Activated B cell treated with CpG ODN at 0.5 μM for 24 hours (primary cell): ENCODE measurements around the gene CDC14B. TPM values are rescaled to one million over a fixed set of nuclear protein-coding genes. Genes with fewer than 3 reads are reported as not detected.

Experiments
- ATAC-seq: fragments of 200-7000 bp; cut with Tn5 transposase; one replicate; pipeline ENCODE4 v1.10.0; 2021; ENCODE audit warnings: low read depth, mild to moderate bottlenecking, moderate library complexity
- CTCF ChIA-PET: fragments of 350-600 bp; sonication (Branson Sonifier 250); formaldehyde crosslinking; loops from one replicate; lab custom pipeline; 2021; ENCODE audit warnings: antibody characterized with exemption; lab: Charles Lee
- POLR2A ChIA-PET: fragments of 350-600 bp; sonication (Branson Sonifier 250); formaldehyde crosslinking; loops from one replicate; lab custom pipeline; 2021; ENCODE audit warnings: antibody characterized with exemption; lab: Charles Lee
- DNase-seq: peaks from one replicate; pipeline ENCODE4 v3.0.0; 2022
- H3K27ac Mint-ChIP-seq: one replicate; pipeline ENCODE4 v1.8.0; 2020; ENCODE audit warnings: mixed read lengths
- H3K27me3 Mint-ChIP-seq: one replicate; pipeline ENCODE4 v1.8.0; 2021; ENCODE audit warnings: mixed read lengths
- H3K36me3 Mint-ChIP-seq: one replicate; pipeline ENCODE4 v1.8.0; 2021; ENCODE audit warnings: low read depth, mixed read lengths
- H3K4me1 Mint-ChIP-seq: one replicate; pipeline ENCODE4 v1.8.0; 2021; ENCODE audit warnings: mixed read lengths
- H3K4me3 Mint-ChIP-seq: one replicate; pipeline ENCODE4 v1.8.0; 2020; ENCODE audit warnings: mild to moderate bottlenecking, mixed read lengths
- H3K9me3 Mint-ChIP-seq: one replicate; pipeline ENCODE4 v1.8.0; 2020; ENCODE audit warnings: mixed read lengths
- CTCF ChIP-seq: fragments of 200-600 bp; IDR thresholded peaks from one replicate; pipeline ENCODE4 v1.8.0; 2022; ENCODE audit warnings: antibody characterized with exemption, mild to moderate bottlenecking
- intact Hi-C: fragments of 100-400 bp; cut with micrococcal nuclease; formaldehyde crosslinking; loops from one replicate; pipeline ENCODE4 v1.15.1; 2024
- total RNA-seq: library from RNA; stranded (reverse); gene quantifications from 2 replicates; pipeline ENCODE4 v1.2.3, GENCODE V29; 2022

CDC14B gene
- total RNA-seq, 1 donor from 2014 or later: 2.5 TPM

- no peak for DNase-seq
- intact Hi-C loops: no loop called here
- ChIA-PET CTCF (no interaction called here), POLR2A (no interaction called here)
- H3K4me3 Mint-ChIP-seq: no peak overlapping the region
- no peaks in the 10 kb centered on the region for H3K9me3 Mint-ChIP-seq
- no peak for ATAC-seq
- no peak overlapping the region for H3K27ac Mint-ChIP-seq
- peaks cover 6% of the 10 kb centered on the region for H3K27me3 Mint-ChIP-seq
- peaks cover 3% of the 10 kb centered on the region for H3K4me1 Mint-ChIP-seq
- no peak for TF ChIP-seq CTCF
- H3K36me3 Mint-ChIP-seq: no peaks in the 10 kb centered on the region
These were observed 44.0 kb upstream of the CDC14B start for GRCh38 chr9:96663506-96664120.

- ChIA-PET POLR2A (no interaction called here), CTCF (no interaction called here)
- Mint-ChIP-seq H3K9me3 (no peaks in the 10 kb centered on the region), H3K27me3 (peaks cover 6% of the 10 kb centered on the region), H3K4me1 (peaks cover 3% of the 10 kb centered on the region), H3K4me3 (no peak overlapping the region), H3K27ac (no peak overlapping the region), H3K36me3 (no peaks in the 10 kb centered on the region)
- no peak for TF ChIP-seq CTCF
- DNase-seq: no peak
- intact Hi-C loops: no loop called here
- ATAC-seq: no peak
These were observed 42.1 kb upstream of the CDC14B start for GRCh38 chr9:96661711-96662110.

- Mint-ChIP-seq H3K4me1 (peaks cover 8% of the 10 kb centered on the region), H3K36me3 (no peaks in the 10 kb centered on the region), H3K4me3 (no peak overlapping the region), H3K27ac (no peak overlapping the region), H3K27me3 (peaks cover 3% of the 10 kb centered on the region), H3K9me3 (no peaks in the 10 kb centered on the region)
- ATAC-seq (no peak), DNase-seq (no peak)
- intact Hi-C loops: no loop called here
- ChIA-PET POLR2A (interaction anchor here (0.6 kb wide), 1 partner anchor 26 kb away, joined by 6 read pairs; no protein-coding TSS in a partner anchor), CTCF (interaction anchor here (0.8 kb wide), 1 partner anchor 12 kb away, joined by 4 read pairs; no protein-coding TSS in a partner anchor)
- no peak for TF ChIP-seq CTCF
These were observed 41.1 kb upstream of the CDC14B start for GRCh38 chr9:96660692-96661248.

GRCh38 chr9:96655198-96655851 lies 35.7 kb upstream of the CDC14B start, which contains the start of gene PRXL2C:
Gene PRXL2C (minus strand): TSS chr9:96655317. CDS start chr9:96655281, 36 bp downstream.
- ATAC-seq (peak; percentile 88), DNase-seq (peak; percentile 74)
- peak within 1 kb of the TSS; percentile 94 for H3K4me3 Mint-ChIP-seq
- intact Hi-C loops: loop anchor here (1.0 to 10.0 kb wide), 6 partner anchors 123 to 1931 kb away; partner anchors contain the start of genes AOPEP, ERCC6L2, NCBP1 and TSTD2
- H3K9me3 Mint-ChIP-seq: no peaks in the 10 kb centered on the region
- peaks cover 9% of the 10 kb centered on the region for H3K36me3 Mint-ChIP-seq
- POLR2A ChIA-PET: interaction anchor here (0.5 to 1.3 kb wide), 5 partner anchors 11 to 288 kb away, joined by 3 to 5 read pairs (median 3); no protein-coding TSS in a partner anchor
- H3K4me1 Mint-ChIP-seq: peaks cover 17% of the 10 kb centered on the region
- TF ChIP-seq CTCF: no peak
- CTCF ChIA-PET: interaction anchor here (0.8 kb wide), 1 partner anchor 328 kb away, joined by 3 read pairs; no protein-coding TSS in a partner anchor
- no peaks in the 10 kb centered on the region for H3K27me3 Mint-ChIP-seq
- H3K27ac Mint-ChIP-seq: peak within 1 kb of the TSS; percentile 92
